NCI-H2107 treated with DMSO at 0.1 percent for 48 hours (cell line): ENCODE measurements around the gene POLE4.

Experiments
- DNase-seq: peaks from one replicate; lab custom pipeline; 2025; ENCODE audit not compliant: unreplicated experiment; lab: John Stamatoyannopoulos, UW

POLE4 gene

DNA sequence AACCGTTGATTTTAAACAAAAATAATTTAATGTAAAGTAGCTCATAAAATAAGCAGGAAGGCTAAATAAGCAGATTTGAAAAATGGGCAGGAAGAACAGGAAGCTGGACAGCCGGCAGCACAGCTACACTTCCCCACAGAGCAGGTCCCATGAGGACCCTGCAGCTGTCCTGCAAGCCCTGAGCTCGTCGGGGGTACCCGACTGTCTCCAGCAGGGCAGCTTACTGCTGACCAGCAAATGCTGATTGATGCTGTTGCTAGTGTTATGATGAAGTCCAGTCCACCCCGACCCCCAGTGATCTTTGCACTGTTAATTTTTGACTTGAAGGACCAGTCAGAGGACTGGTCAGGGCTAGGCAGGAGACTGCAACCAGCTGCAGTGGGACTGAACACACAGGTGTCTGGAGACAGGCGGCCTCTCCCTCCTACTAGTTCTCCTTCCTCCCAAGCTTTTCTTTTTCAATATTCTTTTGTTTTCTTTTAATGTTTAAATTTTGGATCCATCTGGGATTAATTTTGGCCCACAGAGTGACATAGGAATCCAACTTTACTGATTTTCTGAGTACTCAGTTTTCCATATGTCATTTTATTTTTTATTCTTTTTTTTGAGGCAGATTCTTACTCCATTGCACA lies 27.7 kb downstream of the POLE4 start:
- no peak for DNase-seq

- no peak for DNase-seq
Observed at GRCh38 chr2:74991977-74992376, 33.5 kb downstream of the POLE4 start.

DNA sequence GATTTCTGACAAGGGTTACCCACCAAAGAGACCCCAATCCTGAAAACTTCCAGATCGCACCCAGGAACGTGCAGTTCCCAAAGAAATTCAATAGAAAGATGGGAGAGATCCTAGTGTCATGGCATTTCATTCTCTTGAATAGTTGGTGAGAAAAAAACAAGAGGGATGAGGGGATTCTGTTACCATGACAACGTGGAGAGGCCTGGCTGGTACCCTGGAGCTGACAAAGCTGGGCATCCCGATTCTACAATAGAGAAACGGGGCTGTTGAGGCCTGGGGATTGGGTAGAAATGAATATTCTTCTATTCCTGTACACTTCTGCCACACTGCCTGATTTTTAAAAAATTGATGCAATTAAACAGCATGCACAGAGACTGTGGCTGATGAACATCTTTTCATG lies 41.0 kb downstream of the POLE4 start:
- DNase-seq, result no peak

GRCh38 chr2:75002007-75002406 lies 43.6 kb downstream of the POLE4 start:
- DNase-seq, result no peak

- DNase-seq, result no peak
Observed at GRCh38 chr2:75003276-75003675, 44.8 kb downstream of the POLE4 start.

GRCh38 chr2:75003773-75004172 lies 45.3 kb downstream of the POLE4 start:
- no peak for DNase-seq

DNA sequence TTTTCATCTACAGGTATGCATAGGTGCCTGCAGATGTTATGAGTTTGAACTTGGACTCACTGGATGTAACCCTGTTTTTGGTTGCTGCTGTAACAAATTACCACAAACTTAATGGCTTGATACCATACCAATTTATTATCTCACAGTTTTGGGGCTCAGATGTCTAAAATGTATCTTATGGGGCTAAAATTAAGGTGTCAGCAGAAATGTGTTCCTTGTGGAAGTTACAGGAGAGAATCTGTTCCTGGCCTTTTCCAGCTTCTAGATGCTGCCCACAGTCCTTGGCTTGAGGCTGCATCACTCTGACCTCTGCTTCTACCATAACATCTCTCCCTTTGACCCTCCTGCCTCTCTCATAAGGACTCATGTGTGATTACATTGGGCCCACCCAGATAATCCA lies 47.6 kb downstream of the POLE4 start:
- no peak for DNase-seq

GRCh38 chr2:75007061-75007460 lies 48.6 kb downstream of the POLE4 start:
- no peak for DNase-seq

DNA sequence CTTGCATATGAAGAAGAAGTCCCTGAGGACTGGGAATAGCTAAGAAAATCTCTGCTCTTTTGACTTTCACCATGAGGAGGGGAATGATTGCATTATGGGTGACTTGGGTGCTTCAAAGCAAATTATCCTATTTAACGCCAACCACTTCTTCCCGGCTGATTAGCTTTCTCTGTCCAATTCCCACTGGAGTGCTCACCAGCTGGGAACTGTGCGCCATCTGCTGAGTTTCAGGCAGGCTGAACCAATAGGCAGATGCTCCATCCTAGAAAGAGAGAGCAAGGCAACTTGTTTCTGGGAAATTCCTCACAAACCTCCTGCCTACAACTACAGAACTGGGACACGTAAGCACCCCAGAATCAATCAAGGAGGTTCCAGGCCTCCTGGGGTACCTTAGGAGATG lies 49.4 kb downstream of the POLE4 start:
- DNase-seq, result peak; percentile 78

DNA sequence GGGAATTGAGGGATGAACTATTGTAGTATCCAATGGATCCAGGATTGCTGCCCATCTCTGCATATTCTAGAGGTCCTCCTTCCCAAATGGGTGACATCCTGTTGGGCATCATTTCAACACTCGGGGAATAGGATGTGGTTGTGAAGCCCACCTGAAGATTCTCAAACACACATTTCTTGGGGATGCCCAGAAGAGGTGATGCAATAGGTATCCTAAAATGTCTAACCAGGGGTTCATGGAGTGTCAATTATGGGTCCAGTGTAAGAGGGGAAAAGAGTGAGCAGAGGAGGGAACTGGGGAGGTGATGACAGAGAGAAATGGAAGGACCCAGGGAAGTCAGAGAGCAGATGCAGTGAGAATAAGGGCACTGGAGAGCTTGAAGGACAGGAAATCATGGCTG lies 52.1 kb downstream of the POLE4 start:
- DNase-seq, result no peak

DNA sequence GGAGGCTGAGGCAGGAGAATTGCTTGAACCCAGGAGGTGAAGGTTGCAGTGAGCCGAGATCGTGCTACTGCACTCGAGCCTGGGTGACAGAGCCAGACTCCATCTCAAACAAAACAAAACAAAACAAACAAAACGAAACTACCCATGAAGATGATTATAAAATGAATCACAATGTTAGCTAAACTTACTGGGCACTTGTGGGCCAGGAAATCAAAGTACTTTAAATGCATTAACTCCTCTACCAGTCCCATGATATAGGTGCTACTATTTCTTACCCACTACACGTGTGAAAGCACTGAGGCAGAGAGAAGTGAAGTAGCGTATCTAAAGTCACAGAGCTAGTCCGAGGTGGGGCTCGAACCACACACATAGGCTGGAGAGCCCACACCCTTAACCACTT lies 53.6 kb downstream of the POLE4 start:
- no peak for DNase-seq

DNA sequence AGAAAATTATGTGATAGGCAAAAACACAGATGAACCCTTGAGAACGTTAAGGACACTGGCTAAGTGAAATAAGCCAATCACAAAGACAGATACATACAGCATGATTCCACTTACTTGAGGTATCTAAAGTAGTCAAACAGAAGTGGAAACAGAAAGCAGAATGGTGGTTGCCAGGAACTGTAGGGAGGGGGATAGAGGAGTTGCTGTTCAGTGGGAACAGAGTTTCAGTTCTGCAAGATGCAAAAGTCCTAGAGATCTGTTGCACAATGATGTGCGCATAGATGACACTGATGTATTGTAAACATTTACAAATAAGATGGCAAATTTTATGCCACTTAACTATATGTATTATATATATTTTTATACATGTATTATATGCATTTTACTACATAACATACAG lies 59.7 kb downstream of the POLE4 start:
- DNase-seq, result no peak
